HG03520 (cell line): ENCODE results near the gene IGFALS.

Experiments used
- ATAC-seq: cut with Tn5 transposase; IDR thresholded peaks from one replicate; pipeline ENCODE4 v1.9.1; 2021; ENCODE audit warnings: mild to moderate bottlenecking, moderate library complexity; ENCODE audit not compliant: unreplicated experiment

IGFALS gene

GRCh38 chr16:1745900-1746692 lies 47.4 kb downstream of the IGFALS start:
- ATAC-seq: no peak

- ATAC-seq: no peak
Measured at GRCh38 chr16:1745181-1745899, 48.2 kb downstream of the IGFALS start.

- ATAC-seq: no peak
Measured at GRCh38 chr16:1744338-1744840, 49.1 kb downstream of the IGFALS start.

- ATAC-seq: no peak
Measured at GRCh38 chr16:1743376-1744337, 49.8 kb downstream of the IGFALS start.

GRCh38 chr16:1741553-1742165 lies 51.8 kb downstream of the IGFALS start:
- no peak for ATAC-seq

- ATAC-seq: no peak
Measured at GRCh38 chr16:1740781-1741490, 52.6 kb downstream of the IGFALS start.
